Stimulated activated naive CD4-positive, alpha-beta T cell (primary cell): ENCODE measurements around the gene KLLN.
"Not testable (repeated sequence)": the region's sequence is repeated elsewhere in the genome, so short reads cannot be mapped to it uniquely, and the experiment has no call there.

Source experiments
- DNase-seq, 6 experiments: peaks; one replicate each; lab custom pipeline; 2025; lab: John Stamatoyannopoulos, UW

KLLN gene

GRCh38 chr10:87866412-87866974, 3.2 kb upstream of the KLLN start:
- DNase-seq = no peak

GRCh38 chr10:87865241-87865881, 2.0 kb upstream of the KLLN start:
- DNase-seq = no peak

GRCh38 chr10:87864496-87865059, 1.2 kb upstream of the KLLN start:
- DNase-seq = peak in 1 of 6 experiments; percentile 46

- DNase-seq = peak in 4 of 6 experiments; percentile 20 to 51 (median 39)
These were observed 690 bp upstream of the KLLN start for GRCh38 chr10:87863951-87864495.

GRCh38 chr10:87862679-87863052, 667 bp downstream of the KLLN start:
- peak in 5 of 6 experiments; percentile 68 to 96 (median 90) for DNase-seq

- DNase-seq = peak; percentile 90 to 99 (median 92)
These were observed 1.2 kb downstream of the KLLN start for GRCh38 chr10:87861953-87862678.

- DNase-seq = peak in 3 of 6 experiments; percentile 27 to 58 (median 32)
These were observed 1.8 kb downstream of the KLLN start for GRCh38 chr10:87861566-87861952.

GRCh38 chr10:87860816-87861403, 2.4 kb downstream of the KLLN start:
- peak in 1 of 6 experiments; percentile 46 for DNase-seq

GRCh38 chr10:87860156-87860795, 3.1 kb downstream of the KLLN start:
- peak in 5 of 6 experiments; percentile 2 to 66 (median 47) for DNase-seq

- not testable (repeated sequence) for DNase-seq
These were observed 7.7 kb downstream of the KLLN start for GRCh38 chr10:87855665-87856064.

GRCh38 chr10:87855247-87855646, 8.1 kb downstream of the KLLN start:
- DNase-seq = not testable (repeated sequence)

- no peak for DNase-seq
These were observed 11.2 kb downstream of the KLLN start for GRCh38 chr10:87852089-87852488.

GRCh38 chr10:87850742-87851205, 12.6 kb downstream of the KLLN start:
- peak; percentile 7 to 63 (median 32) for DNase-seq

- DNase-seq = no peak
These were observed 14.3 kb downstream of the KLLN start for GRCh38 chr10:87849001-87849400.

- DNase-seq = no peak
These were observed 15.8 kb downstream of the KLLN start for GRCh38 chr10:87847550-87847949.

GRCh38 chr10:87846711-87847110, 16.6 kb downstream of the KLLN start:
- not testable (repeated sequence) for DNase-seq

- no peak for DNase-seq
These were observed 17.3 kb downstream of the KLLN start for GRCh38 chr10:87846023-87846422.

- DNase-seq = no peak
These were observed 17.7 kb downstream of the KLLN start for GRCh38 chr10:87845624-87845998.

GRCh38 chr10:87844837-87845623, 18.3 kb downstream of the KLLN start:
- no peak for DNase-seq

- DNase-seq = no peak
These were observed 19.6 kb downstream of the KLLN start for GRCh38 chr10:87843714-87844113.
